ENCODE results near the gene TDRD10. TPM values are rescaled to one million over a fixed set of nuclear protein-coding genes. Genes with fewer than 3 reads are reported as not detected.

Gene TDRD10
- total RNA-seq, 2 donors from 2014 or later = not detected

DNA sequence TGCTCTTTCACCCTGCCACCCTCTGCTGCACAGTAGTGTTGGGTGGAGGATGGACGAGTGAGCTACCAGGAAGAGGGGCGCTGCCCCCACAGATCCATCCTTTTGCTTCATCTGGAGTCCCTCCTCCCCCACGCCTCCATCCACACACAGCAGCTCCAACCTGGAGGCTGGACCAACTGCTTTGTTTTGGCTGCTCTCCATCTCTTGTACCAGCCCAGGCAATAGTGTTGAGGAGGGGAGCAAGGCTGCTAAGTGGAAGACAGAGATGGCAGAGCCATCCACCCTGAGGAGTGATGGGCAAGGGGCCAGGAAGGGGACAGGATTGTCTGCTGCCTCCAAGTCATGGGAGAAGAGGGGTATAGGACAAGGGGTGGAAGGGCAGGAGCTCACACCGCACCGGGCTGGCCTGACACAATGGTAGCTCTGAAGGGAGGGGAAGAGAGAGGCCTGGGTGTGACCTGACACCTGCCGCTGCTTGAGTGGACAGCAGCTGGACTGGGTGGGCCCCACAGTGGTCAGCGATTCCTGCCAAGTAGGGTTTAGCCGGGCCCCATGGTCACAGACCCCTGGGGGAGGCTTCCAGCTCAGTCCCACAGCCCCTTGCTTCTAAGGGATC, 74.0 kb downstream of the TDRD10 start:
- Mint-ChIP-seq H3K4me1 (ENCODE audit: low read depth in 2 of 2) (peaks cover 0 to 13% of the 10 kb centered on the region in 2 donors), H3K27me3 (peaks cover 0 to 5% of the 10 kb centered on the region in 2 donors), H3K36me3 (no peaks in the 10 kb centered on the region), H3K9me3 (no peaks in the 10 kb centered on the region), H3K27ac (no peak overlapping the region), H3K4me3 (no peak overlapping the region)
- no peak for DNase-seq (ENCODE audit: low spot score)
- no peak for ATAC-seq

DNA sequence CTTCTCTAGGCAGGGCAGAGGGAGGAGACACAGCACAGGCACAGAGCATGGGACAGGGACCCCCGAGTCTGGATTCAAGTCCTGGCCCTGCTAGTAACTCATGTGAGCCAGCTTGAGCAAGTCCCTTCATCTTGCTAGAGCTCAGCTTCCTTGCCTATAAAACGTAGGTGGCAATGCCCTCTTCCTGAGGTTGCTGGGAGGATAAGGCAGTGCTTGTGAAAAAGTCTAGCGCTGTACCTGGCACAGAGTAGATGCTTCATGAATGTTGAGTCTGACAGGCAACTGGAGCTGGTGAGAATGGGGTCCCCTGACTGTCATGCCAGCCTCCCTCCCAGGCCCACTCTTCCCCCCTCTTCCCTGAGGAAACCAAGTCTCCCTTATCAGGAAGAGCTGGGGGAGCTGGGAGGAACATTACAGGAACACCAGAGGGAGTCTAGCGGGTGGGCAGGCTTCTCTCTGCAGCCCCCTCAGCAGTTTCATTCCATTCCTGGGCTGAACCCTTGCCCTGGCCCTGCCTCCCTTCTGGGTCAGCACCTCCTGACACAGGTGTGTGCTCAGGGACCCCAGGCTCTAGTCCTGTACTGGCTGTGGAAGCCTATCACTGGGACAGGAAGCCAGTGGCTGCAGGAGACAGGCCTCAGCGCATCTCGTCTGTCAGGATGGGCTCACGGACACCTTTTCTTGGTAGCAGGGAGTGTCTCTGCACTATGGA, 75.5 kb downstream of the TDRD10 start:
- H3K27ac Mint-ChIP-seq = no peak overlapping the region
- no peaks in the 10 kb centered on the region for H3K27me3 Mint-ChIP-seq
- no peak for DNase-seq (ENCODE audit: low spot score)
- H3K36me3 Mint-ChIP-seq = peaks cover 6% of the 10 kb centered on the region
- H3K9me3 Mint-ChIP-seq = no peaks in the 10 kb centered on the region
- ATAC-seq = no peak
- H3K4me1 Mint-ChIP-seq (ENCODE audit: low read depth in 2 of 2) = peaks cover 0 to 13% of the 10 kb centered on the region in 2 donors
- H3K4me3 Mint-ChIP-seq = no peak overlapping the region

DNA sequence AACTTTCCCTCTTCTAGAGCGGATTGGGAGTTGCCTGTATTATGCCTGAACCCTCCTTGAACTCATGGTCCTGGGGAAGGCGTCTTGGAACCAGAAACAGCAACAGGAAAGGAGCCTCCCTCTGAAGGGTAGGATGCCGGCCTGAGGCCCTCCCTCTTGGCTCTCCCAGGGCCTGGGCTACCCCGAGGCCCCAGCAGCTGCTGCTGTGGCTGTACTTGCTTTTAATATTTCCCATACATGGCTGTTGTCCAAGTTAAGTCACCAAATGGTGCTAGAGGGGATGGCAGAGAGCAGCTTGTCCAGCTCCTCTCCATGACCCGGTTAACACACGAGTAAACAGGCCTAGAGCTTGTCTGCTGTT, 76.0 kb downstream of the TDRD10 start:
- Mint-ChIP-seq H3K4me3 (no peak overlapping the region), H3K9me3 (no peaks in the 10 kb centered on the region), H3K27me3 (no peaks in the 10 kb centered on the region), H3K27ac (peak overlapping the region in 1 of 2 donors; percentile 76), H3K4me1 (ENCODE audit: low read depth in 2 of 2) (peaks cover 0 to 13% of the 10 kb centered on the region in 2 donors), H3K36me3 (peaks cover 7% of the 10 kb centered on the region)
- no peak for ATAC-seq
- DNase-seq (ENCODE audit: low spot score) = peak; percentile 53

DNA sequence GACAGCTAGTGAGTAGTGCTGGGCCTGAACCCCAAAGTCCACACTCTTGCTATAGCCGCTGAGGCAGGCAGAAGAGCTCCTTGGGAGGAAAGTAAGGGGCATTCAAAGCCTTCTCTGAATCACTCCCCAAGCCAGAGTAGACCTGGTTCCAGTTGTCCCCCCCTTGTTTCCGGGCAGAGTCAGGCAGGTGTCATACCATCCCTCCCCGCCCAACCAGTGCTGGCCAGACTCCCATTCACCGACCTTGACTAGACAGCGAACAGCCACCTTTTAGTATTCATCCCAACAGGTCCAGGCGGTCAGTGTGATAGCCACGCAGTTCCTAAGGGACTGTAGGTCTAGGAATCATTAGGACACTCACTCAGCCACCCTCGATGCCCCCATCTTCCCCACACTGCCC, 77.4 kb downstream of the TDRD10 start:
- H3K4me1 Mint-ChIP-seq (ENCODE audit: low read depth in 2 of 2) = peaks cover 0 to 13% of the 10 kb centered on the region in 2 donors
- no peak overlapping the region for H3K4me3 Mint-ChIP-seq
- H3K27ac Mint-ChIP-seq = no peak overlapping the region
- no peaks in the 10 kb centered on the region for H3K9me3 Mint-ChIP-seq
- no peaks in the 10 kb centered on the region for H3K27me3 Mint-ChIP-seq
- no peak for DNase-seq (ENCODE audit: low spot score)
- peaks cover 11% of the 10 kb centered on the region for H3K36me3 Mint-ChIP-seq
- no peak for ATAC-seq

DNA sequence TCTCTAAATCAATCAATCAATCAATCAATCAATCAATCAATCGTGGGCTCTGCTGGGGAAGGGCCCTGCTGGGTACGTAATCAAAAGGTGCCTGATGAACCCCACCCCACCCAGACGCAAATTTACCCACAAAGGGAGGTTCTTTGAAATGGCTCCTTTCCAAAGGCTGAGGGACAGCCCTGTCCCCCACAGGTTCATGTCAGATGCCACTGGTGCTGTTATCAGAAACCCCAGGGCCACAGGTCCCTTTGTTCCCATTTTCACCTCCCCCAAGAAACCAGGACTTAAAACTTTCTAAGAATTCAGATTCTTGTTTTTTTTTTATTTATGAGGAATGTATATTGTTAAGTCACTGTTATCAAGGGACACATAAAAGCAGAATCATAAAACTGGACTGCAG, 79.7 kb downstream of the TDRD10 start:
- ATAC-seq = no peak

DNA sequence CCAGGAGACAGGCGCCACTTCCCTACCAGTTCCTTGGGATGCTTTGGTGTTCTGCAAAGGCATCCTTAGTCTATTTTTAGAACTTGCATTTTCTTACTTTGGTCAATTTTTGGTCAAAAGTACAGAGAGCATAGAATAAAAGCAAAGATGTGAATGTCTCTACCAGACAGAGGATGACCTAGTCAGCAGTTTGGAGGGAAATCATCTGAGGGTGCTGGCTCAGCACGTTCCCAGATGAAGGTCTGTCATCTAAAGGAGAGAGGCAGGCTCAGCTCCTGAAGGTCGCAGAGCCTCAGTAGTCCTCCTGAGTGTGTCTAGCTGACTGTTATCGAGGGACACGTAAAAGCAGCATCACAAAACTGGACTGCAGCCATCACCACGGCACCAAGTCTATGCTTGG, 80.9 kb downstream of the TDRD10 start:
- Mint-ChIP-seq H3K9me3 (no peaks in the 10 kb centered on the region), H3K4me1 (ENCODE audit: low read depth in 2 of 2) (peaks cover 0 to 15% of the 10 kb centered on the region in 2 donors), H3K4me3 (no peak overlapping the region), H3K27ac (no peak overlapping the region), H3K27me3 (no peaks in the 10 kb centered on the region), H3K36me3 (peaks cover 40% of the 10 kb centered on the region)
- ATAC-seq (no peak), DNase-seq (ENCODE audit: low spot score) (no peak)

More for the DNA sequence above, 79.7 kb downstream of the TDRD10 start:
- Mint-ChIP-seq H3K4me3 (no peak overlapping the region), H3K4me1 (ENCODE audit: low read depth in 2 of 2) (peaks cover 0 to 15% of the 10 kb centered on the region in 2 donors), H3K27me3 (no peaks in the 10 kb centered on the region), H3K27ac (peak overlapping the region in 1 of 2 donors; percentile 33), H3K9me3 (no peaks in the 10 kb centered on the region), H3K36me3 (peaks cover 31% of the 10 kb centered on the region)
- DNase-seq (ENCODE audit: low spot score) = no peak

DNA sequence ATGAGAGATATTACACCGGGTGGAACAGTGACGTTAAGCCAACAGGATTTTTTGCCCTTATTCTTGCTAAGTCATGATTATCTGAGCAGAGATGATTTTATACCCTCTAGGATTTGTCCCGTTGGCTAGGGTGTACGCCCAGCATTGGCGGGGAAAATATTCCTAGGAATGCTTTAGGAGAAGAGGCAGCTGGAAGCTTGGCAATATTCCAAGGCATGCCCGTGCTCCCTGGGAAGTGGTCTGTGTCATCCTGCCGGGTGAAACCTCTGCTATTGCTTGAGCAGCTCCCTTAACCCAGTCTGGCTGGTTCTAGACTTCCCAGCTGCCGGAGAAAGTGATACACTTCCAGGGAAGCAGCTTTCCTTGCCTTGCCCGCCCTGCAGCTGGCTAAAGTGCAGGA, 81.8 kb downstream of the TDRD10 start:
- ATAC-seq (no peak), DNase-seq (ENCODE audit: low spot score) (no peak)
- no peak overlapping the region for H3K27ac Mint-ChIP-seq
- no peaks in the 10 kb centered on the region for H3K9me3 Mint-ChIP-seq
- no peak overlapping the region for H3K4me3 Mint-ChIP-seq
- peaks cover 49% of the 10 kb centered on the region for H3K36me3 Mint-ChIP-seq
- no peaks in the 10 kb centered on the region for H3K27me3 Mint-ChIP-seq
- peaks cover 0 to 9% of the 10 kb centered on the region in 2 donors for H3K4me1 Mint-ChIP-seq (ENCODE audit: low read depth in 2 of 2)

DNA sequence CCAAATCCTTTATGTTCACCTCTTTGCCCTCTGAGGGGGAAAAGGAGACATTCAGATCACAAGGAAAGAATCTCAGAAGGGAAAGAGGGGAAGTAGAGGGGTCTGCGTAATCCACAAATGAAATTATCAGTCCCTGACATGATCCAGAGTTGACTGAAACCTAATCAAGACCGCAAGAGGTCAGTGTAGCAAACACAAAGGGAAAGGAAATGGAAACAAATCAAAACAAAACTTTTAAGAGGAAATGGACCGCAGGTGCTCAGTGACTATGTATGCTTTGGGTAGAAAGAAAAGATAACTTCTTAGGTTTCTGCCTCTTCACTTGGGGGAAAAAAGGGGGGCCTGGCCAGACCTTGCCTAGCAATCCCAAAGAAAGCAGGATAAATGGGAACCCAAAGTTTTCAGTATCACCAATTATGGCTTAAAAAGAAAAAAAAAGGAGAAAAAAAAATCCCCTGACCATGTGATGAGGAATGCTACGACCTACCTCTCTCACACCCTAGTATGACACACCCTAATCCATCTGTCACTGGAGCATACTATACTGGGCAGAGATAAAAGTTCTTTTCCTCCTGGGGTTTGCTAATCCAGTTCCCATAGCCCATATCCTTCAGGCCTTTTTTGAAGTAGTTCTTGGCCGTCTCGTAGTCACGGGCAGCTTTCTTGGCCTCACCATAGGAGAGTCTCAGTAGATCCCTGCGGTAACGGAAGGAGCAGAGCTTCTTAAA, 82.4 kb downstream of the TDRD10 start:
- peaks cover 53% of the 10 kb centered on the region for H3K36me3 Mint-ChIP-seq
- ATAC-seq = no peak
- no peaks in the 10 kb centered on the region for H3K9me3 Mint-ChIP-seq

DNA sequence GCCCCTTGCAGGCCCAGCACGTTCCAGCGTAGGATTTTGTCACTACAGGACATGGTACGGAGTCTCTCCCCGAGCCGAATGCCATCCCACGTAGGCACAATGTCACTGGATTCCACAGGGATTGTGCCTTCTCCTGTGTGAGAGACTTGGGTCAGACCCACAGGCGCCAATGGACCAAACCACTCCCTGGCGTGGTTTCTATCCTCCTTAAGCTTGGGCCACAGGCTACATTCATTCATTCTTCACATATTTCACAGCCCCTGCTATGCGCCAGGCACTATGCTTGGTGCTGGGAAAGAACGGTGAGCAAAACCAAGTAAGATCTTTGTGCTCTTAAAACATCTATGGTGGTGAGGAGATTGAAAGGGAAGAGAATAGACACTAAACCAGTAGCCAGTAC, 84.2 kb downstream of the TDRD10 start:
- DNase-seq (ENCODE audit: low spot score) (no peak), ATAC-seq (no peak)
- Mint-ChIP-seq H3K27ac (no peak overlapping the region), H3K4me3 (no peak overlapping the region), H3K4me1 (ENCODE audit: low read depth in 2 of 2) (peaks cover 0 to 9% of the 10 kb centered on the region in 2 donors), H3K36me3 (peaks cover 53% of the 10 kb centered on the region), H3K27me3 (no peaks in the 10 kb centered on the region), H3K9me3 (no peaks in the 10 kb centered on the region)

More for the DNA sequence above, 82.4 kb downstream of the TDRD10 start:
- no peak overlapping the region for H3K27ac Mint-ChIP-seq
- H3K27me3 Mint-ChIP-seq = no peaks in the 10 kb centered on the region
- no peak overlapping the region for H3K4me3 Mint-ChIP-seq
- H3K4me1 Mint-ChIP-seq (ENCODE audit: low read depth in 2 of 2) = peaks cover 0 to 7% of the 10 kb centered on the region in 2 donors
- DNase-seq (ENCODE audit: low spot score) = no peak

DNA sequence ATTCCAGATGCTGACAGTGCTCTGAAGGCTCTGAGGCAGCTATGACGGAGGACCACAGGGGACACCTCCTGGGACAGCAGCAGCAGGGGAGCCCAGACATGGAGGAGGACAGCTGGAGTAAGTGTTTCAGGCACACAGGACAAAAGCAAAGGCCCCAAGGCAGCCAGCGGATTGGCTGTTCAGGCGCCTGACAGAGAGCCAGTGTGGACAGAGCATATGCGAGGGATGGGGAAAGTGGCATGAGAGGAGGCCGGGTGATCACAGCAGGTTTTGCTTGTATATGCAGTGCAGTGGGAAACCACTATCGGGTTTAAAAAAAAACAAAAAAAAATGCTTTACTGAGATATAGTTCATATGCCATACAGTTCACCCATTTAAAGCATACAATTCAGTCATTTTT, 84.6 kb downstream of the TDRD10 start:
- Mint-ChIP-seq H3K4me3 (no peak overlapping the region), H3K9me3 (no peaks in the 10 kb centered on the region), H3K4me1 (ENCODE audit: low read depth in 2 of 2) (peaks cover 0 to 10% of the 10 kb centered on the region in 2 donors), H3K27ac (no peak overlapping the region), H3K36me3 (peaks cover 53% of the 10 kb centered on the region), H3K27me3 (no peaks in the 10 kb centered on the region)
- DNase-seq (ENCODE audit: low spot score) (no peak), ATAC-seq (no peak)

DNA sequence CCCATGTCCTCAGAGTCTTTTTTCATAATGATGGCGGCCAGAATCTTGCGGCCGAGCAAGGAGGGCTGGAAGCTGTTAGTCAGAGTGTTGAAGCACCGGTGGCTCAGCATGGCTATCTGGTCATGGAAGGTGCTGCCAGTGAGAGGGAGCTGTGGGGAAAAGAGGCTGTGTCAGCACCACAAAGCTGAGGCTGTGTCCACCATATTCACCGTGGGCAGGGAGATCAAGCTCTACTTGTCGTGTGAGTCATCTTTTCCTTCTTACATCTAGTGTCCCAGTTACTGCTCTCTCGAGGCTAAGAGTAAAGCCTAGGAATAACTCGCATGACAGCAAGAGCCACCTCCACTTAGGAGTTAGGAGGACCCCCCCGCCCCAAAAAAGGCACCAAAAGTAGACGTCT, 87.8 kb downstream of the TDRD10 start:
- peaks cover 60% of the 10 kb centered on the region for H3K36me3 Mint-ChIP-seq
- H3K4me3 Mint-ChIP-seq = no peak overlapping the region
- H3K27ac Mint-ChIP-seq = no peak overlapping the region
- no peaks in the 10 kb centered on the region for H3K9me3 Mint-ChIP-seq
- H3K4me1 Mint-ChIP-seq (ENCODE audit: low read depth in 2 of 2) = peaks cover 12 to 18% of the 10 kb centered on the region in 2 donors
- ATAC-seq (no peak), DNase-seq (ENCODE audit: low spot score) (no peak)
- no peaks in the 10 kb centered on the region for H3K27me3 Mint-ChIP-seq

DNA sequence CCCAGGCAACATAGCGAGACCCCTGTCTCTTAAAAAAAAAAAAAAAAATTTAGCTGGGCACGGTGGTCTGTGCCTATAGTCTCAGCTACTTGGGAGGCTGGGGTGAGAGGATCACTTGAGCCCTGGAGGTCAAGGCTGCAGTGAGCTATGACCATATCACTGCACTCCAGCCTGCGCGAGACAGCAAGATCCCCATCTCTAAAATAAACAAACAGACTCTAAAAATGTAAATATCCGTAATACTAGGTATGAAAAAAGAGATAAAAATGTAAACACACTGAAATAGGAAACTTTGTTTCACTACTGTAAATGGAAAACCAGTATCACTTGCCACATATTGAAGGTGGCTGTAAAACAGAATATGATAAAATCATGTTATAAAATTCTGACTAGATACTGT, 88.7 kb downstream of the TDRD10 start:
- ATAC-seq = no peak
- no peaks in the 10 kb centered on the region for H3K27me3 Mint-ChIP-seq
- H3K4me1 Mint-ChIP-seq (ENCODE audit: low read depth in 2 of 2) = peaks cover 12 to 14% of the 10 kb centered on the region in 2 donors
- H3K36me3 Mint-ChIP-seq = peaks cover 53% of the 10 kb centered on the region
- no peak overlapping the region for H3K4me3 Mint-ChIP-seq
- no peak overlapping the region for H3K27ac Mint-ChIP-seq
- DNase-seq (ENCODE audit: low spot score) = no peak
- H3K9me3 Mint-ChIP-seq = no peaks in the 10 kb centered on the region

DNA sequence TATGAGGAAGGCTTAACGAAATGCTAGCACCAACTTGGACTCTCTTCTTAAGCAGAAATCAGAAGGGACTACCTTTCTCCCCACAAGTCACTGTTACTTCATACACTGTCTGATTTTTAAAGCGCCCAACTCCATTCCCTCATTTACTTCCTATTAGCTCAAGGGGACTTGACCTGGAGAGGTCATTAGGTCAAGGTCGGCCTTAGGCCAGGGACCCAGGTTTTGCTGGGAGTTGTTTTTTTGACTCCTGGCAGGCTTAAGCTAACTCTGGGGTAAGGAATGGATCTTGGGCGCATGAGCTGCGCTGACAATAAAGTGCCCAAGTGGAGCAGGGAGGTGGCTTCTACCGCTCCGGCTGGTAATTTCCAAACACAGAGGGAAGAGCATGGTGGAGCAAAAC, 89.2 kb downstream of the TDRD10 start:
- H3K27ac Mint-ChIP-seq = no peak overlapping the region
- no peak overlapping the region for H3K4me3 Mint-ChIP-seq
- H3K9me3 Mint-ChIP-seq = no peaks in the 10 kb centered on the region
- peaks cover 12 to 14% of the 10 kb centered on the region in 2 donors for H3K4me1 Mint-ChIP-seq (ENCODE audit: low read depth in 2 of 2)
- ATAC-seq = no peak
- no peak for DNase-seq (ENCODE audit: low spot score)
- peaks cover 48% of the 10 kb centered on the region for H3K36me3 Mint-ChIP-seq
- H3K27me3 Mint-ChIP-seq = no peaks in the 10 kb centered on the region

DNA sequence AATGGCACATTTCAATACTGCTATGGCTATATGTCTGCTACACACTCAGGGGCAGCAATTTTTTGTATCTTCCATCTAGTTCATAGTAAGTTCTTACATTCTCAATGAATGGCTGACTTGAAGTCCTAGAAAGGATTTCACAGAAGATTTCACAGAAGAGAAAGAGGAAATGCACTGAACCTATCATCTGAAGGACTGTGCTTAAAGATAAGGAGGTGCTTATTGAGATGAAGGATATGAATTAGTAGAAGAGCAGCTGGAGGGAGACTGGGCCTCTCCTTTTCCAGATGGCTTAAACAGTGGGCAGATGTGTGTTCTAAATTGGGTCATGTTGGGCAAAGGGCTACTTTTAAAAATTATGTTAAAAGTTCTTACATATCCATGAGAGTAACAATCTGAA, 91.4 kb downstream of the TDRD10 start:
- H3K27me3 Mint-ChIP-seq = no peaks in the 10 kb centered on the region
- H3K36me3 Mint-ChIP-seq = peaks cover 44% of the 10 kb centered on the region
- no peaks in the 10 kb centered on the region for H3K9me3 Mint-ChIP-seq
- DNase-seq (ENCODE audit: low spot score) (no peak), ATAC-seq (no peak)
- no peak overlapping the region for H3K27ac Mint-ChIP-seq
- H3K4me1 Mint-ChIP-seq (ENCODE audit: low read depth in 2 of 2) = peaks cover 20 to 21% of the 10 kb centered on the region in 2 donors
- H3K4me3 Mint-ChIP-seq = no peak overlapping the region

Data from natural killer cell treated with Interleukin-12 subunit alpha and Interleukin-12 subunit beta and Interleukin-15 and Interleukin-18, amount 100 ng/mL, for 72 hours (primary cell).